ENCODE data around the gene PEAK3.

Gene PEAK3

DNA sequence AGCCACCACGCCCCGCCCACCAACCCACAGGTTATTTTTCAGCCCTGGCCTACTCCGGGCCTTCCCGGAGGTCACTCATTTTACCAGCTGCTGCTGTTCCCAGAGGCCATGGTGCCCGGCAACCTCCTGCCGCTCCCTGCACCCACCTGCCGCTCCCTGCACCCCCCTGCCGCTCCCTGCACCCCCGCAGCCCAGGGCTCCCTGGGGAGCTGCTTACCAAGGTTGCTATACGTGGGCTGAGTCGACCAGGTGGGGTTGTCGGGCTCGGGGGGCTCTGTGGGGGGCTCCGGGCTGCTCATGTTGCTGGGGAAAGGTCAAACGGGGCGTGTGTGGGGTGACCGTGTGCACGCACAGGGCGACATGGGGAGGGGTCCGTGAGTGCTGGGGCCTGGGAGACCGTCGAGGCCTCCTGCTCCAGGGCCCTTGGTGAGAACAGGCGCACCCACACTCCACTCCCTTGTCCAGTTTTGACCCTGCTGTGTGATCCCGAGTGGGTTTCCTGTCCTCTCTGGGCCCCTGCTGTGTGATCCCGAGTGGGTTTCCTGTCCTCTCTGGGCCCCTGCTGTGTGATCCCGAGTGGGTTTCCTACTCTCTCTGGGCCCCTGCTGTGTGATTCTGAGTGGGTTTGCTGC, 1.2 kb downstream of the PEAK3 start:
- DNase-seq (ENCODE audit: low spot score) = no peak
- in situ Hi-C loops (cut with MboI; ENCODE audit: low pct_unique_long_range_greater_than_20kb, low sequenced_read_pairs, unreplicated experiment) = no loop called here
- TF ChIP-seq, protein P1, sequence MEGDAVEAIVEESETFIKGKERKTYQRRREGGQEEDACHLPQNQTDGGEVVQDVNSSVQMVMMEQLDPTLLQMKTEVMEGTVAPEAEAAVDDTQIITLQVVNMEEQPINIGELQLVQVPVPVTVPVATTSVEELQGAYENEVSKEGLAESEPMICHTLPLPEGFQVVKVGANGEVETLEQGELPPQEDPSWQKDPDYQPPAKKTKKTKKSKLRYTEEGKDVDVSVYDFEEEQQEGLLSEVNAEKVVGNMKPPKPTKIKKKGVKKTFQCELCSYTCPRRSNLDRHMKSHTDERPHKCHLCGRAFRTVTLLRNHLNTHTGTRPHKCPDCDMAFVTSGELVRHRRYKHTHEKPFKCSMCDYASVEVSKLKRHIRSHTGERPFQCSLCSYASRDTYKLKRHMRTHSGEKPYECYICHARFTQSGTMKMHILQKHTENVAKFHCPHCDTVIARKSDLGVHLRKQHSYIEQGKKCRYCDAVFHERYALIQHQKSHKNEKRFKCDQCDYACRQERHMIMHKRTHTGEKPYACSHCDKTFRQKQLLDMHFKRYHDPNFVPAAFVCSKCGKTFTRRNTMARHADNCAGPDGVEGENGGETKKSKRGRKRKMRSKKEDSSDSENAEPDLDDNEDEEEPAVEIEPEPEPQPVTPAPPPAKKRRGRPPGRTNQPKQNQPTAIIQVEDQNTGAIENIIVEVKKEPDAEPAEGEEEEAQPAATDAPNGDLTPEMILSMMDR (IDR thresholded peaks at IDR 0.05; ENCODE audit: extremely low read depth, insufficient read depth, missing control alignments) = no peak

DNA sequence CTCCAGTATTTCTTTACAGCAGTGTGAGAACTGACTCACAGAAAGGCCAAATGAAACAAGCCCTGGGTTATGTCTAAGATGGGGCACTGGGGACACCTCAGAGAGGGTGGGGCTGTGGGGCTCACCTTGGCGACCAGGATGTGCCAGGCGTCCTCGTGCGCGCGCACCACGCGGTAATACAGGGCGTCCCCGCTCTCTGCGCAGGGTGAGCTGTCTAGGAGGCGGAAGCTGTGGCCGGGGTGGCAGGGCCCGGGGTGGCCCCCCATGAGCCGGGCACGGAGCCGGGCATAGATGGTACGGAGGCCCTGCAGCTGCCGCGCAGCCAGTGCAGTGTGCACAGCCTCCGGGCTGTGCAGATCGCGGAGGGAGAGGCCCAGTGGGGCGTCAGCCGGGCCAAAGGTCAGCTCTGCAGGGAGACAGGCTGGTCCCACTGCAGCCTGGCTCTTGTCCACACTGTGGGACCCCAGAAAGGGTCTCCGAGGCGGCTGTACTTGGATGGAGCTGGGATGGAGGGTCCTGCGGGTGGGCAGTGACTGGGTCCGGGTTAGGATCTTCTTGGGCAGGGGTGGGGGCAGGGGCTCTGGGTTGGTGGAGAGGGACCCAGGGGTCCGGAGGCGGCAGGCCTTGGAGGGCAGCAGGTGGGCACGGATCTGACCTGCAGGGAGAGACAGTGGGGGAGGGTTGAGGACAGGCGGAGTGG, 3.4 kb downstream of the PEAK3 start:
- TF ChIP-seq, protein P1 (IDR thresholded peaks at IDR 0.05; ENCODE audit: extremely low read depth, insufficient read depth, missing control alignments) = no peak
- DNase-seq (ENCODE audit: low spot score) = no peak
- in situ Hi-C loops (cut with MboI; ENCODE audit: low pct_unique_long_range_greater_than_20kb, low sequenced_read_pairs, unreplicated experiment) = no loop called here

DNA sequence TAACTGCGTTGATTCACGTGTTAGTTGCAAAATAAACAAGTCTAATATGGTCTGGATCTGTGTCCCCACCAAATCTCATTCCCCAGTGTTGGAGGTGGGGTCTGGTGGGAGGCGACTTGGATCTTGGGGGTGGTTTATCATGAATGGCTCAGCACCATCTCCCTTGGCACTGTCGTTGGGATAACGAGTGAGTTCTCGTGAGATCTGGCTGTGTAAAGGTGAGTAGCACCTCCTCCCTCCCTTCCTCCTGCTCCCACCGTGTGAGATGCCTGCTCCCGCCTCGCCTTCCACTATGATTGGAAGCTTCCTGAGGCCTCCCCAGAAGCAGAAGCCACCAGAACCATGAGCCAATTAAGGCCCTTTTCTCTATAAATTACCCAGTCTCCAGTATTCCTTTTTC, 4.8 kb downstream of the PEAK3 start:
- in situ Hi-C loops (cut with MboI; ENCODE audit: low pct_unique_long_range_greater_than_20kb, low sequenced_read_pairs, unreplicated experiment) = no loop called here
- no peak for DNase-seq (ENCODE audit: low spot score)
- TF ChIP-seq, protein P1 (IDR thresholded peaks at IDR 0.05; ENCODE audit: extremely low read depth, insufficient read depth, missing control alignments) = no peak

DNA sequence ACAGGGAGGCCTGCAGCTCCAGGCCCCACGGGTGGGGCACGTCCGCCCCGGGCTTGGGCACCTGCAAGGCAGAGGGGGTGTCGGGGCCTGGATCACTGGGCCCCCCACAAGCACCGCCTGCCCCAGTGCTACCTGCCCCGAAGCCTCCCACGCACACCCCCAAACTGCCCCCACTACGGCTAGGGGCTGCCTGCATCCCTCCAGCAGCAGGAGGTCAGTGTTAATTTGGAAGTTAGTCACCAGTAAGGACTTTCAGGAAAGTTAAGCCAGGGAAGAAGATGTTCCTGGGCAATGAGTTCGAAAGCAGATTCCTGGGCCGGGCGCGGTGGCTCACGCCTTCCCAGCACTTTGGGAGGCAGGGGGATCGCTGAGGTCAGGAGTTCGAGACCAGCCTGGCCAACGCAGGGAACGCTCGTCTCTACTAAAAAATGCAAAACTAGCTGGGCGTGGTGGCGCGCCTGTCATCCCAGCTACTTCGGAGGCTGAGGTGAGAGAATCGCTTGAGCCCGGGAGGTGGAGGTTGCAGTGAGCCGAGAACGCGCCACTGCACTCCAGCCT, 5.5 kb downstream of the PEAK3 start:
- no peak for DNase-seq (ENCODE audit: low spot score)
- TF ChIP-seq, protein P1 (IDR thresholded peaks at IDR 0.05; ENCODE audit: extremely low read depth, insufficient read depth, missing control alignments) = no peak
- in situ Hi-C loops (cut with MboI; ENCODE audit: low pct_unique_long_range_greater_than_20kb, low sequenced_read_pairs, unreplicated experiment) = no loop called here

DNA sequence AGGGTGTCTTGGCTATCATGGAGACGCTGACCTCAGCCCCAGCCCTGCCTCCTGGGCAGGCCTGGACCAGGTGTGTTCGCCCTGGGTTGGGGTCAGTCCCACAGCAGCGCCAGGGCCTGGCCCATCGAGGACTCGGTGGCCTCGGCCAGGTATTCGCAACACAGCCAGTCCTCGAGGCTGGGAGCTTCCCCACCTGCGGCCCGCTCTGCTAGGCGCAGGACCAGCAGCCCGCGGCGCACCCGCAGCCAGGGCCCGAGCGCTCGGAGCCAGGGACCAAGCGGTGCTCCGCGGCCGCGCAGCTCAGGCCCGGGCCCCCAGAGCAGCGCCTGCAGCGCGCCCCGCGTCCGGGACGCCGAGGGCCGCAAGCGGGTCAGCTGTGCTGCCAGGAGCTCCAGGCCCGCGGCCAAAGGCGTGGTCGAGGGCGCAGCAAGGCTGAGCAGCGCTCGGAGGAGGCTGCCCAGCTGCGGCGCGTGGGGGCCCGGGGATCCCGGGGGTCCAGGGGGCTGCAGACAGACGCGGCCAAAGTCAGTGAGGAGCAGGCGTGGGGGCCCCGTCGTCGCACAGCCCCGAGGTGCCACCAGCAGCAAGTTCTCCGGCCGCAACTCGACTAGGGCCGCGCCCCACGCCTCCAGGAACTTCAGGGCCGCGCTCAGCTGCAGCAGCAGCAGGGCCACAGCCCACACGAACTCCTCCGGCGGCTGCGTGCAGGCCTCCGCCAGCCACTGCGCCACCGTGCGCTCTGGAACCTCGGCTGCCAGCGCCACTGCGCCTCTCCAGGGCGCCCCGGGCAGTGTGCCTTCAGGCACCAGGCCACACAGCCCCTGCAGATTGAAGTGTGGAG, 6.2 kb downstream of the PEAK3 start:
- in situ Hi-C loops (cut with MboI; ENCODE audit: low pct_unique_long_range_greater_than_20kb, low sequenced_read_pairs, unreplicated experiment) = no loop called here
- DNase-seq (ENCODE audit: low spot score) = no peak
- TF ChIP-seq, protein P1 (IDR thresholded peaks at IDR 0.05; ENCODE audit: extremely low read depth, insufficient read depth, missing control alignments) = no peak

DNA sequence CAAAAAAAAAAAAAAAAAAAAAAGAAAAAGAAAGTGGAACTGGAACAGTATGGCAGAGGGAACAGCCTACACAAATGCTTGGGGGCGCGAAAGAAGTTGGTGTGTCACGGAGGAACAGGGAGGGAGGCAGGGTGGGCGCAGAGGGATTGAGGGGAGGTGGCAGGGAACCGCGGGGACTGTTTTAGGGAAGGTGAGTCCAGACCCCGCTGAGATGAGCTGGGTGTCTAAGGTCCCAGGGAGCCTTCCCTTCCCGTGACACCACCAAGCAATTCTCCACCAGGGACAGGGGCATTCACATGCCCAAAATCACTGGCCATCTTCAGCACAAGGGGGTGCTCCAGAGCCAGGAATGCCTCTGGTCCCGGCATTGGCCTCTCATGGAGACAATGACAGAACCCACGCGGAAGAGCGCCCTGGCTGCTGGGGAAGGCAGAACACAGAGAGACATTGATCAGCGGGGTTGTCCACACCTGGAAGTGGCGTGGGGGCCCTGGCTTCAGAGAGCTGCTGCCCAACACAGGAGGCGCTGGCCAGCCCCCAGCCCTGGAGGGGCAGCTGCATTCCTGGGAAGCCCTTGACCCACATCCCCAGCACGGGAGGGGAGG, 6.9 kb downstream of the PEAK3 start:
- in situ Hi-C loops (cut with MboI; ENCODE audit: low pct_unique_long_range_greater_than_20kb, low sequenced_read_pairs, unreplicated experiment) = loop anchor here (25.0 kb wide), 1 partner anchor 337 kb away; no protein-coding TSS in a partner anchor
- DNase-seq (ENCODE audit: low spot score) = peak; percentile 72
- TF ChIP-seq, protein P1 (IDR thresholded peaks at IDR 0.05; ENCODE audit: extremely low read depth, insufficient read depth, missing control alignments) = peak; percentile 60
